Pancreas (tissue), 10 donors: ENCODE results near the gene VEPH1. TPM values are rescaled to one million over a fixed set of nuclear protein-coding genes. Genes with fewer than 3 reads are reported as not detected.

Experiments used
- ATAC-seq, 4 donors: fragments of 200-7000 bp; cut with Tn5 transposase; one replicate each; pipeline versions ENCODE4 v1.8.0 to v1.9.1; 2020; ENCODE audit warnings: mild to moderate bottlenecking in 4 of 4, moderate library complexity in 4 of 4
- DNase-seq, 6 donors: peaks; one replicate each; pipeline ENCODE4 v3.0.0-alpha.2; 2020
- FAIRE-seq: peaks from 2 replicates; lab custom pipeline; 2012; peaks lifted over from hg19 to GRCh38; lab: Jason Lieb, UNC
- H3K27ac ChIP-seq, 4 donors: fragments of 200-600 bp; sonication (generic); 1 replicate in 3 of 4; 2 replicates in 1 of 4; pipeline versions ENCODE4 v1.5.0 to v1.8.0; 2020
- H3K27me3 ChIP-seq, 4 donors: fragments of 200-600 bp; one replicate each; pipeline ENCODE4 v1.8.0; 2021
- H3K36me3 ChIP-seq, 3 donors: fragments of 200-600 bp; sonication (generic) in 1 of 3; one replicate each; pipeline versions ENCODE4 v1.5.0 to v1.8.0; 2020 to 2021
- H3K4me1 ChIP-seq, 3 donors: fragments of 200-600 bp; one replicate each; pipeline ENCODE4 v1.8.0; 2021
- H3K4me3 ChIP-seq, 4 donors: fragments of 200-600 bp; sonication (generic) in 2 of 4; one replicate each; pipeline versions ENCODE4 v1.5.0 to v1.8.0; 2020 to 2021
- H3K9me3 ChIP-seq, 4 donors: fragments of 200-600 bp; one replicate each; pipeline ENCODE4 v1.8.0; 2021
- CTCF ChIP-seq, 4 donors: fragments of 200-600 bp; sonication (generic) in 3 of 4; IDR thresholded peaks; one replicate each; pipeline versions ENCODE4 v1.5.0 to v1.8.0; 2021; ENCODE audit warnings: antibody characterized with exemption in 4 of 4
- WGBS, 2 donors: extraction: QIAGEN DNeasy Blood & Tissue Kit; methylation state at CpG; one replicate each; pipeline ENCODE4 v1.1.7; 2013; 5-methylcytosine and 5-hydroxymethylcytosine counted together
- intact Hi-C, 3 donors: fragments of 100-400 bp; cut with DNase I; formaldehyde crosslinking; loops; one replicate each; pipeline versions ENCODE4 v1.11.1 to v1.14.2; 2022
- polyA plus RNA-seq, 2 donors: library from polyadenylated mRNA; stranded (reverse); fragments of 200-250 nt; gene quantifications; one replicate each; pipeline ENCODE4 v1.2.3, GENCODE V29; 2013
- total RNA-seq, 6 donors: library from RNA; stranded (reverse); fragmentation: NEBNext Ultra II Directional in 4 of 6; extraction: Animal tissue kit (Norgen Biotek cat#: 25700) in 4 of 6; gene quantifications; one replicate each; pipeline versions ENCODE4 v1.2.1 to v1.2.4, GENCODE V29; 2021 to 2023
- donor health status: healthy with polysubstance abuse.
- donor health status: DM: no; HTN: no; CAD: no; lungs with moderate emphysema.
- donor health status: DM: no; HTN: no; CAD: no.
- donor health status: control.
- donor health status: control.
- donor health status: Bipolar disorder and iron deficiency.
- donor health status: DM: yes; HTN: yes; CAD: no.
- donor health status: DM: no; HTN: no; CAD: no.
- donor health status: DM: no; HTN: no; CAD: no.
- donor health status: DM: yes; HTN: yes; CAD: no.

Gene VEPH1
- total and polyA plus RNA-seq, 8 donors, result 7.6 to 18.3 (median 13.1) TPM

GRCh38 chr3:157438194-157438730, 65.0 kb downstream of the VEPH1 start:
- H3K36me3 ChIP-seq, result no peaks in the 10 kb centered on the region
- FAIRE-seq (no peak), DNase-seq (peak in 2 of 6 donors; percentile 34 to 45), ATAC-seq (peak in 2 of 4 donors; percentile 20 to 23)
- H3K27me3 ChIP-seq, result no peaks in the 10 kb centered on the region
- intact Hi-C loops, result no loop called here
- no peak for TF ChIP-seq CTCF (IDR thresholded peaks at IDR 0.05)
- H3K9me3 ChIP-seq, result no peaks in the 10 kb centered on the region
- no peaks in the 10 kb centered on the region for H3K4me1 ChIP-seq
- peak overlapping the region; percentile 39 to 62 (median 47) for H3K4me3 ChIP-seq
- H3K27ac ChIP-seq, result peak overlapping the region in 1 of 4 donors; percentile 50
- WGBS, 2 donors, result 4 to 6% methylated on average over 22 of the region's 22 CpGs

- Histone ChIP-seq H3K27me3 (no peaks in the 10 kb centered on the region), H3K4me3 (peak within 1 kb of the TSS; percentile 39 to 62 (median 47)), H3K4me1 (no peaks in the 10 kb centered on the region), H3K27ac (peak within 1 kb of the TSS in 2 of 4 donors; percentile 11 to 50), H3K9me3 (no peaks in the 10 kb centered on the region), H3K36me3 (no peaks in the 10 kb centered on the region)
- intact Hi-C loops, result no loop called here
- DNase-seq (peak in 4 of 6 donors; percentile 9 to 46 (median 26)), ATAC-seq (peak in 3 of 4 donors; percentile 34 to 72 (median 63)), FAIRE-seq (no peak)
- TF ChIP-seq CTCF (IDR thresholded peaks at IDR 0.05), result no peak
- WGBS, 2 donors, result 25 to 38% methylated on average over 15 of the region's 15 CpGs
Observed at GRCh38 chr3:157436583-157437291, 66.5 kb downstream of the VEPH1 start, which contains the start of gene PTX3. PTX3 (plus strand) TSS chr3:157436850; CDS start chr3:157436934, 84 bp downstream.

DNA sequence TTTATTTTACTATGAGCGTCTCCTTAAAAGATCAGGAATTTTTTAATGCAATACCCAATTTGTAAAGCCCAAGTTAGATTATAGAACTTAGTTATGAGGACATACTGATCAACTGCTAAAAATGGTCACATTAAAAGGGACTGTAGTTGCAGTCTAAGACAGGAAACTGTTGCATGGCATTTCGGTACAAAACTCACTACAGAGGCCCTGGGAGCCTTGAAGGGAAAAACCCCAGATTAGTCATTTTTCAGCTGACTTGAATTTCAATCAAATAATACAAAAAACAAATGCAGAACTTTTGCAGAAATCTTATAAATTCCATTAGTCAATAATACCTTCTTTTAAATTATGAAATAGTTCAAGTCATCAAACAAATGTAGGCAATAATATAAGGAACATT, 73.5 kb downstream of the VEPH1 start:
- no peak for TF ChIP-seq CTCF (IDR thresholded peaks at IDR 0.05)
- FAIRE-seq, result no peak
- 79 to 84% methylated on average over 2 of the region's 2 CpGs for WGBS, 2 donors

DNA sequence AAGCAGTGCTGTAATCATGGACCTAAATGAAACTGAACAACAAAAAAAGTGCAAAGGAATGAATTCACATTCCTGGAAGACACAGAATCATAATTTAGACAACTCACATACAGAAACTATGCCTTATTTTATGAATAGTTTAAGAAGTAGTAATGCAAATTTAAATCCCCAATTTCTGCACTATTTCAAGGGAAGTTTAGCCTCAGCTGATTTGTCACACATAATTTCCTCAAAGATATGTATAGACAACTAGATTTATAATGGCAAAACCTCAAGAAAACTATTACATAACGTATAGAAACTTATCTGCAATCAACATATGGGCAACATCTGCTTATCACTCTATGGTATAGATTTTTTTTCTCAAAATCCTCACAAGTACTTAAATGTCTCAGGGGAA, 74.4 kb downstream of the VEPH1 start:
- DNase-seq (no peak), FAIRE-seq (no peak), ATAC-seq (no peak)
- Histone ChIP-seq H3K36me3 (no peaks in the 10 kb centered on the region), H3K9me3 (no peaks in the 10 kb centered on the region), H3K27me3 (no peaks in the 10 kb centered on the region), H3K4me3 (no peak overlapping the region), H3K4me1 (no peaks in the 10 kb centered on the region), H3K27ac (no peak overlapping the region)
- WGBS, 2 donors, result 61 to 65% methylated on average over 1 of the region's 1 CpG
- intact Hi-C loops, result no loop called here
- no peak for TF ChIP-seq CTCF (IDR thresholded peaks at IDR 0.05)

More for the DNA sequence above, 73.5 kb downstream of the VEPH1 start:
- no peaks in the 10 kb centered on the region for H3K9me3 ChIP-seq
- no peak overlapping the region for H3K27ac ChIP-seq
- no peak for DNase-seq
- H3K36me3 ChIP-seq, result no peaks in the 10 kb centered on the region
- H3K4me1 ChIP-seq, result no peaks in the 10 kb centered on the region
- H3K4me3 ChIP-seq, result no peak overlapping the region
- intact Hi-C loops, result no loop called here
- no peaks in the 10 kb centered on the region for H3K27me3 ChIP-seq
- no peak for ATAC-seq

- TF ChIP-seq CTCF (IDR thresholded peaks at IDR 0.05), result no peak
- intact Hi-C loops, result no loop called here
- DNase-seq (no peak), ATAC-seq (no peak), FAIRE-seq (no peak)
- no peaks in the 10 kb centered on the region for H3K4me1 ChIP-seq
- no peaks in the 10 kb centered on the region for H3K9me3 ChIP-seq
- H3K27me3 ChIP-seq, result no peaks in the 10 kb centered on the region
- no peak overlapping the region for H3K4me3 ChIP-seq
- H3K36me3 ChIP-seq, result no peaks in the 10 kb centered on the region
- no peak overlapping the region for H3K27ac ChIP-seq
- WGBS, 2 donors, result 85 to 93% methylated on average over 4 of the region's 4 CpGs
Observed at GRCh38 chr3:157427901-157428300, 75.3 kb downstream of the VEPH1 start.
